PC-3 (cell line): ENCODE data around the gene ABCC8. TPM values are rescaled to one million over a fixed set of nuclear protein-coding genes. Genes with fewer than 3 reads are reported as not detected.

Source experiments
- ATAC-seq: fragments of 200-7000 bp; cut with Tn5 transposase; 2 replicates; pipeline ENCODE4 v1.9.1; 2020; ENCODE audit warnings: mild to moderate bottlenecking, moderate library complexity
- BruUV-seq: library from RNA; stranded (reverse); fragments of 400-500 nt; replicated peaks from 2 replicates; lab custom pipeline; 2021; lab: Mats Ljungman, UMichigan
- CTCF ChIA-PET: fragments of 300-600 bp; sonication (Branson Sonifier 250); formaldehyde crosslinking; loops from one replicate; lab custom pipeline; 2022; ENCODE audit warnings: antibody characterized with exemption; lab: Charles Lee
- POLR2A ChIA-PET: fragments of 300-600 bp; sonication (Branson Sonifier 250); formaldehyde crosslinking; loops from one replicate; lab custom pipeline; 2022; ENCODE audit warnings: antibody characterized with exemption; ENCODE audit not compliant: unreplicated experiment; lab: Charles Lee
- DNase-seq: peaks from one replicate; pipeline ENCODE4 v3.0.0-alpha.2; 2015
- H2AFZ ChIP-seq: fragments of 300-600 bp; sonication (generic); 2 replicates; pipeline ENCODE4 v1.6.0; 2016; ENCODE audit warnings: antibody characterized with exemption, low read length
- H3F3A ChIP-seq: fragments of 300-600 bp; sonication (generic); one replicate; pipeline ENCODE4 v1.6.0; 2017; ENCODE audit warnings: antibody characterized with exemption, low read length, control low read depth, mild to moderate bottlenecking; ENCODE audit not compliant: unreplicated experiment
- H3K27ac ChIP-seq: fragments of 300-600 bp; sonication (generic); 2 replicates; pipeline ENCODE4 v1.5.1; 2016; ENCODE audit warnings: mild to moderate bottlenecking, low read length
- H3K27me3 ChIP-seq: fragments of 300-600 bp; sonication (generic); 2 replicates; pipeline ENCODE4 v1.6.1; 2016; ENCODE audit warnings: low read length, mixed read lengths
- H3K36me3 ChIP-seq: fragments of 300-600 bp; sonication (generic); 2 replicates; pipeline ENCODE4 v1.6.1; 2016; ENCODE audit warnings: low read depth, mixed run types, low read length, mixed read lengths
- H3K4me1 ChIP-seq: fragments of 300-600 bp; sonication (generic); 2 replicates; pipeline ENCODE4 v1.5.1; 2016; ENCODE audit warnings: low read length; ENCODE audit not compliant: insufficient read depth
- H3K4me2 ChIP-seq: fragments of 300-600 bp; sonication (generic); 2 replicates; pipeline ENCODE4 v1.6.0; 2016; ENCODE audit warnings: low read length
- H3K4me3 ChIP-seq: fragments of 300-600 bp; sonication (generic); 2 replicates; pipeline ENCODE4 v1.5.1; 2016; ENCODE audit warnings: mild to moderate bottlenecking, low read length, mixed read lengths
- H3K79me2 ChIP-seq: fragments of 300-600 bp; sonication (generic); 2 replicates; pipeline ENCODE4 v1.6.1; 2017; ENCODE audit warnings: low read length, mixed read lengths
- H3K9ac ChIP-seq: fragments of 300-600 bp; sonication (generic); 2 replicates; pipeline ENCODE4 v1.6.0; 2016; ENCODE audit warnings: mild to moderate bottlenecking, low read length
- H3K9me2 ChIP-seq: fragments of 300-600 bp; sonication (generic); replicated peaks from 2 replicates; pipeline ENCODE4 v1.6.1; 2016; ENCODE audit warnings: mixed run types, low read length, mixed read lengths
- H3K9me3 ChIP-seq: fragments of 300-600 bp; sonication (generic); 2 replicates; pipeline ENCODE4 v1.6.1; 2016; ENCODE audit warnings: low read length, mixed read lengths
- H4K20me1 ChIP-seq: fragments of 300-600 bp; sonication (generic); 2 replicates; pipeline ENCODE4 v1.6.1; 2016; ENCODE audit warnings: low read length, mixed read lengths
- CTCF ChIP-seq: fragments of 300-600 bp; sonication (generic); conservative IDR thresholded peaks from 2 replicates; pipeline ENCODE4 v1.5.1; 2017; ENCODE audit warnings: antibody characterized with exemption, low read depth, mild to moderate bottlenecking, low read length
- EZH2 ChIP-seq: fragments of 300-600 bp; sonication (generic); IDR thresholded peaks from one replicate; pipeline ENCODE4 v1.6.1; 2017; ENCODE audit warnings: antibody characterized with exemption, mild to moderate bottlenecking, low read length; ENCODE audit not compliant: unreplicated experiment
- EZH2phosphoT487 ChIP-seq: fragments of 300-600 bp; sonication (generic); IDR thresholded peaks from 2 replicates; pipeline ENCODE4 v1.6.1; 2018; ENCODE audit warnings: mild to moderate bottlenecking, antibody characterized with exemption, low read length, borderline replicate concordance
- intact Hi-C: fragments of 100-400 bp; cut with micrococcal nuclease; formaldehyde crosslinking; loops from 2 replicates; pipeline ENCODE4 v1.9.0; 2023
- total RNA-seq: library from RNA; depleted of rRNA; stranded (reverse); fragments of >200 nt; gene quantifications from 2 replicates; pipeline ENCODE4 v1.2.3, GENCODE V29; 2014

The ABCC8 gene
- total RNA-seq, 1 experiment from 2014 or later = not detected

GRCh38 chr11:17519061-17519885 lies 42.6 kb upstream of the ABCC8 start:
- Histone ChIP-seq H3K36me3 (no peaks in the 10 kb centered on the region), H3K27ac (no peak overlapping the region), H3F3A (no peaks in the 10 kb centered on the region), H2AFZ (no peak overlapping the region), H3K4me3 (no peak overlapping the region), H3K9ac (no peak overlapping the region), H3K9me2 (no peaks in the 10 kb centered on the region), H3K4me1 (no peaks in the 10 kb centered on the region), H3K4me2 (no peak overlapping the region), H4K20me1 (no peaks in the 10 kb centered on the region), H3K79me2 (no peaks in the 10 kb centered on the region), H3K9me3 (no peaks in the 10 kb centered on the region), H3K27me3 (peaks cover 26% of the 10 kb centered on the region)
- CTCF ChIA-PET = no interaction called here
- BruUV-seq = no TSS peak
- intact Hi-C loops = no loop called here
- DNase-seq = no peak
- TF ChIP-seq EZH2phosphoT487 (no peak), CTCF (no peak), EZH2 (no peak)
- no peak for ATAC-seq
- POLR2A ChIA-PET = no interaction called here

GRCh38 chr11:17518366-17518765 lies 41.7 kb upstream of the ABCC8 start:
- H3K9me2 ChIP-seq = no peaks in the 10 kb centered on the region
- H3K36me3 ChIP-seq = no peaks in the 10 kb centered on the region
- ChIA-PET POLR2A (no interaction called here), CTCF (no interaction called here)
- intact Hi-C loops = no loop called here
- H3K9ac ChIP-seq = no peak overlapping the region
- no peaks in the 10 kb centered on the region for H3F3A ChIP-seq
- no peak for DNase-seq
- H4K20me1 ChIP-seq = no peaks in the 10 kb centered on the region
- no peaks in the 10 kb centered on the region for H3K9me3 ChIP-seq
- no peak overlapping the region for H2AFZ ChIP-seq
- no TSS peak for BruUV-seq
- no peak overlapping the region for H3K4me3 ChIP-seq
- no peak overlapping the region for H3K4me2 ChIP-seq
- H3K79me2 ChIP-seq = no peaks in the 10 kb centered on the region
- peaks cover 28% of the 10 kb centered on the region for H3K27me3 ChIP-seq
- no peaks in the 10 kb centered on the region for H3K4me1 ChIP-seq
- no peak for ATAC-seq
- no peak for TF ChIP-seq EZH2
- TF ChIP-seq CTCF = no peak
- no peak for TF ChIP-seq EZH2phosphoT487
- H3K27ac ChIP-seq = no peak overlapping the region

- Histone ChIP-seq H3K4me3 (no peak overlapping the region), H3K9me3 (no peaks in the 10 kb centered on the region), H2AFZ (no peak overlapping the region), H4K20me1 (no peaks in the 10 kb centered on the region), H3K27me3 (peaks cover 32% of the 10 kb centered on the region), H3K9me2 (no peaks in the 10 kb centered on the region), H3F3A (no peaks in the 10 kb centered on the region), H3K36me3 (no peaks in the 10 kb centered on the region), H3K4me1 (no peaks in the 10 kb centered on the region), H3K27ac (no peak overlapping the region), H3K4me2 (no peak overlapping the region), H3K9ac (no peak overlapping the region), H3K79me2 (no peaks in the 10 kb centered on the region)
- intact Hi-C loops = no loop called here
- no peak for DNase-seq
- no TSS peak for BruUV-seq
- POLR2A ChIA-PET = no interaction called here
- ATAC-seq = no peak
- CTCF ChIA-PET = no interaction called here
- no peak for TF ChIP-seq EZH2phosphoT487
- TF ChIP-seq EZH2 = no peak
- TF ChIP-seq CTCF = no peak
Measured at GRCh38 chr11:17517186-17517585, 40.5 kb upstream of the ABCC8 start.
